Activated CD8-positive, alpha-beta memory T cell treated with anti-CD3 and anti-CD28 coated beads for 48 hours (primary cell): ENCODE results near the gene PDGFD.

Experiments
- DNase-seq, 3 experiments: peaks; one replicate each; pipeline ENCODE4 v3.0.0-alpha.2; 2020; ENCODE audit warnings: low read depth in 2 of 3, low spot score in 2 of 3

The PDGFD gene

DNA sequence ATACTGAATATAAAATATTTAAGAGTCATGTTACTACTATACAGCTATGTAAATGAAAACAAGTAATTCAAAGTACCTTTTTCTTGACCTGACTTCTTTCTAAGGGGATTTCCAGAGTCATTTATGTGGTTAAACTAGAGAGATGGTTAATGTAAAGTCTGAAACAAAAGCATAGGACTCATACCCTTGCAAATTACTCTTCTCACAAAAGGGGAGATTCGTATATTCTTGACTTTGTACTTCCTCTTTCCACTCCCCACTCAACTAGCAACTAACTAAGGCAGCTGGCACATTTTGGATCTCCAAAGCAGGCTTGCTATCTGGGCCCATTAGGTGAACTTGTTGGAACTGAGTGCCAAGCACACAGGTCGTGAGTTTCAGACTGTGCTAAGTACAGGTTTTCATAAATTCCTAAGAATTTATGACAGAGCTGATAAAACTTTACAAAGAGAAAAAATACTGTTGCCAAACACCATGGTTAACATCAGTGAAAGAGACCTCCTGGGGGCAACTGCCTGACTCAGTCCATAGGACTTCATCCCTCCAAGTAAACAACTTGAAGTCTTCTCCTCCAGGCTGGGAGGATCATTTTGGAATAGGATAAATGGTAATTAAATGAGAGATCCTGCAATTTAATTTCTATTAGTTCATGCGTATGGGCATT lies 204.5 kb downstream of the PDGFD start:
- DNase-seq = no peak

- DNase-seq = no peak
These were observed 205.3 kb downstream of the PDGFD start for GRCh38 chr11:103958475-103959215.

DNA sequence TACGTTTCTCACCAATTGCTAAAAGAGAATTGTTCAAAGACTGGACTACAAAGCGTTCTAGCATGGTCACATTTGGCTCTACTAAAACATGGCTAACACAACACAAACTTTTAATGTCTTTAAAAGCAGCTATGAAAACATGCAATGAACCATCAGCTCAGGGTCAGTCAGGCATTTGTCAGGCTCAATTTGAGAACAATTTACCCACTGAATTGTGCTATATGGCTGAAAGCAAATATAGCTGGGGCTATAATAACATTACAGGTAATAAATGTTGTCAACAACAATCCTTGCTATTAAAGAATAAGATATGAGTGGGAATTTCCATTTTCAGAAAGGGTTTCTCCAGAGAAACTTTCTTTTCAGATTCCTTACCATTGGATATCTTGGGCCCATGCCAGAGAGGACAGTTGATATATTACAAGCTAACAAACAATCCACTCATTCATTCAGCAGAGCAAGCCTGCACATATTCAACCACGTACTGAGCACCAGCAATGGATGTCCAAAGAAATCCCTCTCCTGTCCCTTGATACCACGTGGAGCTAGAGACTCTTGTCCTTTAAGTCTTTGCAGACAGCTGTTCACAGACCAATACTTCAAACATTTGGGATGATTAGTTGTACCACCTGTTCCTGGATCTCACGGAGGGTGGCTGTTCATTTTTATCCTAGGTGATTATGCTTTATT lies 210.0 kb downstream of the PDGFD start:
- DNase-seq = no peak

DNA sequence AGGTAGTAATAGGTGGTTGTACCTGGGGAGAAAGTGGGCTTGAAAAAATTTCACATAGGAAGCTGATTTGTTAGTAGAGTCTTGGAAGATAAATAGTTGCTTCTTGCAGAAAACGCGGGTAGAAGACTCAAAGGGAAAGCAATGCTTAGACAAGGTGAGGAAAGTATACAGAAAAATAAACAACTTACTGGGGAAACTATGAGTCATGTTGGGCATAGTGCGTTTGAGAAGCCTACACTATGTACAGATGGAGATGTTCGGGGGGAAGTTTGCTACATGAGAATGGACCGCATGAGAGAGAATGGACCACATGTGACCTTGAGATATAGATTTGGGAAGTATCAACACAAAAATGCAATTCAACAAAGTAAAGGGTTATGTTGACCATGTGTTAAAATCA lies 214.2 kb downstream of the PDGFD start:
- no peak for DNase-seq

- DNase-seq = no peak
These were observed 215.7 kb downstream of the PDGFD start for GRCh38 chr11:103948187-103948763.

DNA sequence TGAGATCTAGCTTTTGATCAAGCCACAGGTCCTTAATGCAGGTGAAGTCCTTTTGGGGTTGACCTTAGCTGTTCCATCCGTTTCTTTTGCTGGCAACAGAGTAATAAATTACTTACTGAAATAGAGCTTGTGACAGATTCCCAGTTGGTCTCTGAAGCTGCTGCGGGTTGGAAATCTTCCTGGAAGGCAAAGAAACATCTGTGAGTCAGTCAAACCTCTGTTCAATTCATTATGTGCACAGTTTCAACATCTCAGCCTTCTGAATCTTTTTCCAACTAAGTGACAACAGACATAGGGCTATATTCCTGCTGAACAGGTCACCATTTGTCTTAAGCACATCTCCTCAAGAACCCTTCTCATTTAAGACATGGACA lies 216.4 kb downstream of the PDGFD start:
- DNase-seq = no peak

DNA sequence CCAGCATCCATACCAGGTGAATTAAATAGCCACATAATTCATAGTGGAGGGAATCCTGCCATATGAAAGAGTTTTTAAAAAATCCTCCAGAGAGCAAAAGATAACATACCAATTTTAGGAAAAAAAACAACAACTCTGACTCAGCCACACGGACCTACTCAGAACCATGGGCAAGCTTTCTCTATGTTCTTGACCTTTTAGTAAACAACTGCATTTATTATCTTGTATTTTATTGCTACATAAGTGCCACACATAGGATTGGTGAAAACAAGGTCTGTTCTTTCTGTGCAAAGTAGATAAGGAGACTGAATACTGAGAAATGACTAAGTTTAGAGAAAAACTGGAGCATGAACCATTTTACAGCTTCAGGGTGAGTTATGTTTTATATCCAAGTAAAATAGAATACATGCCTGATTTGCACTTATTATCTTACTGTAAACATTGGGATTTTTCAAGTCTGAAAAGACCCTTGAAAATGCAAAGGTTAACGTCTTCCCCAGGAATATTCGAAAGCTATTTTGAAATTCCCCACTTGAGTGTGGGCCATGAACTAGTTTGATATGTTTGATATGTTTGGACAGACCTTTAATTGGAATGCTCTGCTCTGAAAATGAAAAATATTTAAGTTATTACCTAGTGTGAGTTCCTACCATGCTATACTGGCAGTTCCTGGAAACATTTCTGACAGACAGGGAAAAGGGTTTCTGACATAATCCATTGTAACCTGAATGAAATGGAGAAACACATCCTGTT lies 217.0 kb downstream of the PDGFD start:
- DNase-seq = no peak

DNA sequence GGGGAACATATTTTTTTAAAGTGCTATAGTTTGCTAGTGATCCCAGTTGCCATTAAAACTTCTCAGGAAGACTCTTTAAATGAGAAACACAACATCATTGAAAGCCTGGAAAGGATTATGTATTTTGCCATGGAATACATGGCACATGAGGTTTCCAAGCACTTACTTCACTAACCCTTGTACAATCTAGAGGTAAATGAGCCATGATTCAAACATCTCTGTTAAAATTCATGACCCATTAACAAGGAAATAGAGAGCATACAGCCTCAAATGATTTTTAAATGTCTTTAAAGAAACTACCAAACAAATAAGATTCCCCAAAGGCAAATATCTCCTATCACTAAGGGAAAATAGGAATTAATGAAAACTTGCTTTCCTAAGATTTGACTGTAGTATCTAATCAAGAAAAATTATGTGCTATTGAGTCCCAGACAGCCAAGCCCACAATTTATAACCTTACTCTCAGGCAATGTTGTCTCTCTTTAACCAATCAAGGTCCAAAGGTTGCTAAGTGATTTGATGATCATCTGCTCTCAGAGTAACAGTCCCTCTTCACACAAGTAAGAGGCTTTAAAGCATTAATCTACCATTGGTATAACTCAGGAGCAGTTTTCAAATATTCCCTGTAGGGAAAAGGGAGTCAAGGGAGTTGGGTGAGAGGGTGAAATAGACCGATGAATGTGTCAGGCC lies 219.6 kb downstream of the PDGFD start:
- DNase-seq = no peak

DNA sequence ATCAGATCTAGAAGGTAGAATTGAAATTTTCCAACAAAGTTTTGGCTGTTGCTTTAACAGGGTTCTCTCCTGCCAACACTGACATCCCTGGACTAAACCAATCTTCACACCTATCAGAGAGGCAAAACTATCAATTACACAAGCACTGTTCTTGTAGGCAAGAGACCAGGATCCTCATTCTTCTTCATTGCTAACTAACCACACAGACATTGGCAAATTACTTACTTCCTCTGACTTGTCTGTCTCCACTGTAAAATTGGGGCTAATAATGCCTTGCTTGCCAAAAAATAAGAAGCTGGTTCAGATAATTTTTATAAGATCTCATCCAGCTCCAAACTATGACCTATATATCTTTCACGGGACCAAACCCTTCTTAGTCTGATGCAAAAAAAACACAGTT lies 221.3 kb downstream of the PDGFD start:
- no peak for DNase-seq

GRCh38 chr11:103940551-103940950 lies 223.4 kb downstream of the PDGFD start:
- DNase-seq = no peak

DNA sequence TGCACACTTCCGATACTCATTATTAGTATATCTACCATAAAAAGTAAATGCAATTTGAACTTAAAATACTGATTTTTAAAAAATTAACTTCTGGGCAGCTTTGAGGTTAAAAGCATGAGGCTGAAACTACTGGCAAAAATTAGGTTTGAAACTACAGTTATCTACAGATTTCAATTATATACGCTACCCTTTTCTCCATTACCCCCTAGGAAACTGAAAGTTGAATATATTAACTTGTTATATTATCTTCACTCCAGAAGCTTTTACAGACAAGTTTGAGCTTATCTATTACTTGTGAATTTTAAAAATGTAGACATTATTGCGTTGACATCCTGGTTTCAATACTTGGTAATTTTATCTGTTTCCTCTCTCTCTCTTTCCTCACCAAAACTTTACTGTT lies 224.3 kb downstream of the PDGFD start:
- no peak for DNase-seq

DNA sequence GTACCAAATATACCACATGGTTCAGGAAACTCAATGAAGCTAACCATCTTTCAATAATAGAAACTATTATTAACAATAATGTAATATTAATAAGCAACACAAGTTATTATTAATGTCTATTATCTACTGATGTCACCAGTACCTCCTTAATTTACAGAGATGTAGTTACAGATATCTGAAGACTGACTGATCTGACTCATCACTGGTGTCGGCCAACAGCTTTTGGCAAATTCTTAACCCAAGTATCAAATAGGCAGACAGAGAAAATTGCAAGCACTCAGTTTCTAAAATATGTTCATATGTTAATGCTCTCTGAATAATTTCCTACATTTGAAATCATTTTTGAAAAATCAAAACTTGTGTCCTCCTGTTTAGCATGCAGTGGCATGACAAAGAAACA lies 227.9 kb downstream of the PDGFD start:
- DNase-seq = no peak

- no peak for DNase-seq
These were observed 228.7 kb downstream of the PDGFD start for GRCh38 chr11:103935219-103935618.

DNA sequence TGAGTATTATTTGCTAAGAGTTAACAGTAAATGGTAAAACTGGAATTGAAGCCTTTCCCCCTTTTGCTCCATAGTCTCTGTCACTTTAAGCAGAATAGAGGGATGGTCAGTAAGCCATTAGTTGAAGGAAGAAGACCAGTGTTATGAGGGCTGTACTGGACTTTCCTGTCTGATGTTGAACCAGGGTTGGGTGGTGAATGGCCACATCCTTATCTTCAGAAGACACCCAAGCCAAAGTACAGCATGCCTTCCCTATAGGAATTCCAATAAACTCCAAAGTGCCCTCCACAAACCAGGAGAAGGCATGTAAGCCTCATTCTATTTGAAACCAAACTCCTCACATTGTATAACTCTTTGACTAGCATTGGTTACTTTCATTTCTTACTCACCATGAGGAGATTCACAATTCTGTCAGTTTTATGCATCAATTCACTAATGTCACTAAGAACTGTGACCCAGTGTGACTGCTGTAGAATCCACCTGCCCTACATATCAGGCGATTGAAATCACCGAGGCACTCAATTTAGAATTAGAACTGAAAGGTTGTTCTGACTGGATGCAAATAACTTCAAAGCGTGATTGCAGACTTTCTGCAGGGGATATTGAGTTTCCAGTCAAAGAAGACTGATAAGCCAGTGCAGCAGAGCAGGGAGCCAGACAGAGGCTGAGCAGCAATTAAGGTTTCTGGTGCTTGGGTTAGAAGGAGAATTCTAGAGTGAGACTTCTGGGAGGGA lies 234.6 kb downstream of the PDGFD start:
- DNase-seq = no peak

GRCh38 chr11:103928802-103929161 lies 235.2 kb downstream of the PDGFD start:
- DNase-seq = no peak

DNA sequence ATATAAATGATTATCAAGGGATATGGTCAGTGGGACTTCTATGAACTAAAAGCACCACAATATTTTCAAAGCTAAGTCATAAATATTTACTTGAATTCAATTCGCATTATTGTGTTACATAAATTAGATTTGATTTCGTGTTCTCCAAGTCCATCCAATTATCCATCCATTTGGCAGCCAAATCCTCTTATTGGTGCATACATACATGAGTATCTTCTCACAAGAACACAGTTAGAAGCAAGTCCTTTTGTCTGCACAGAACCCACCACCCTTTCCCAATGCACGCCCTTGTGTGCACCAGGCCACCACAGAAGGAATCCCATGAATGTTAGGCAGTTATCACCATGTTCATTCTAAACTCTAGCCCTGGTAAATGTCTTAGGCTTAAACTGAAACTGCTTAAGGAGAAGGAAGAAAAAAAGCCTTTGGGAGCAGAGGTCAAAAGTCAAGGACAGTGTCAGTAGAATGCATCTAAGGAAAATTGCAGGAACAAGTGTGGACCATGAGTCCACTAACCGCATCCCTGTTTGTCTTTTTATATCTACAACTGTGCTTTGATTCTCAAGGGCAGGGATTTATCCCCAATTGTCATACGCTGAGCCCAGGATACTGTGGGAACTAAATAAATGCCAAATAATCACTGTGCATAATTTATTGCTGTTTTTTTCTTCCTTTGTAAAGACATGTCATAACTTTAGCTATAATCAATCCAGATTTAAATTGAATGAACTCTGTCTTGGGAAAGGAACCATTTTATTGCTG lies 235.7 kb downstream of the PDGFD start:
- DNase-seq = no peak

GRCh38 chr11:103927535-103927934 lies 236.4 kb downstream of the PDGFD start:
- no peak for DNase-seq

GRCh38 chr11:103926990-103927389 lies 237.0 kb downstream of the PDGFD start:
- no peak for DNase-seq
